Measurements from ENCODE around the gene EMCN. TPM values are rescaled to one million over a fixed set of nuclear protein-coding genes. Genes with fewer than 3 reads are reported as not detected.

Gene EMCN
- total and polyA plus RNA-seq, 4 donors, result 13.9 to 56.6 (median 16.0) TPM

GRCh38 chr4:100461807-100462605, 55.8 kb downstream of the EMCN start:
- Histone ChIP-seq H3K9me3 (ENCODE audit: control insufficient read depth, insufficient read depth, low read length) (no peaks in the 10 kb centered on the region), H3K4me3 (ENCODE audit: low read depth, low read length) (no peak overlapping the region), H3K4me1 (ENCODE audit: control insufficient read depth, insufficient read depth, low read length) (no peaks in the 10 kb centered on the region), H3K27me3 (ENCODE audit: control insufficient read depth, insufficient read depth, low read length) (no peaks in the 10 kb centered on the region), H3K27ac (ENCODE audit: low read depth, low read length) (no peak overlapping the region), H3K36me3 (ENCODE audit: control insufficient read depth, insufficient read depth, low read length) (no peaks in the 10 kb centered on the region)
- no peak for DNase-seq (ENCODE audit: low read depth in 4 of 6, low spot score in 6 of 6)
- 60% methylated on average over 1 of the region's 5 CpGs for WGBS (ENCODE audit: insufficient coverage)

- H3K27me3 ChIP-seq (ENCODE audit: control insufficient read depth, insufficient read depth, low read length), result no peaks in the 10 kb centered on the region
- H3K9me3 ChIP-seq (ENCODE audit: control insufficient read depth, insufficient read depth, low read length), result no peaks in the 10 kb centered on the region
- no peak overlapping the region for H3K27ac ChIP-seq (ENCODE audit: low read depth, low read length)
- no peaks in the 10 kb centered on the region for H3K4me1 ChIP-seq (ENCODE audit: control insufficient read depth, insufficient read depth, low read length)
- DNase-seq (ENCODE audit: low read depth in 4 of 6, low spot score in 6 of 6), result no peak
- H3K36me3 ChIP-seq (ENCODE audit: control insufficient read depth, insufficient read depth, low read length), result no peaks in the 10 kb centered on the region
- no peak overlapping the region for H3K4me3 ChIP-seq (ENCODE audit: low read depth, low read length)
- no CpG with 5 or more reads among the region's 2 CpGs for WGBS (ENCODE audit: insufficient coverage)
Measured at GRCh38 chr4:100450449-100450848, 67.4 kb downstream of the EMCN start.

GRCh38 chr4:100431416-100431815, 86.4 kb downstream of the EMCN start:
- Histone ChIP-seq H3K9me3 (ENCODE audit: control insufficient read depth, insufficient read depth, low read length) (no peaks in the 10 kb centered on the region), H3K4me1 (ENCODE audit: control insufficient read depth, insufficient read depth, low read length) (no peaks in the 10 kb centered on the region), H3K36me3 (ENCODE audit: control insufficient read depth, insufficient read depth, low read length) (no peaks in the 10 kb centered on the region), H3K27me3 (ENCODE audit: control insufficient read depth, insufficient read depth, low read length) (no peaks in the 10 kb centered on the region), H3K27ac (ENCODE audit: low read depth, low read length) (no peak overlapping the region), H3K4me3 (ENCODE audit: low read depth, low read length) (no peak overlapping the region)
- WGBS (ENCODE audit: insufficient coverage), result 58% methylated on average over 1 of the region's 1 CpG
- DNase-seq (ENCODE audit: low read depth in 4 of 6, low spot score in 6 of 6), result peak in 1 of 6 donors; percentile 4

GRCh38 chr4:100430451-100430850, 87.4 kb downstream of the EMCN start:
- no peak for DNase-seq (ENCODE audit: low read depth in 4 of 6, low spot score in 6 of 6)
- H3K36me3 ChIP-seq (ENCODE audit: control insufficient read depth, insufficient read depth, low read length), result no peaks in the 10 kb centered on the region
- H3K27ac ChIP-seq (ENCODE audit: low read depth, low read length), result no peak overlapping the region
- H3K9me3 ChIP-seq (ENCODE audit: control insufficient read depth, insufficient read depth, low read length), result no peaks in the 10 kb centered on the region
- H3K4me3 ChIP-seq (ENCODE audit: low read depth, low read length), result no peak overlapping the region
- no peaks in the 10 kb centered on the region for H3K4me1 ChIP-seq (ENCODE audit: control insufficient read depth, insufficient read depth, low read length)
- WGBS (ENCODE audit: insufficient coverage), result no CpG with 5 or more reads among the region's 5 CpGs
- H3K27me3 ChIP-seq (ENCODE audit: control insufficient read depth, insufficient read depth, low read length), result no peaks in the 10 kb centered on the region

GRCh38 chr4:100429616-100430015, 88.2 kb downstream of the EMCN start:
- Histone ChIP-seq H3K4me3 (ENCODE audit: low read depth, low read length) (no peak overlapping the region), H3K27me3 (ENCODE audit: control insufficient read depth, insufficient read depth, low read length) (no peaks in the 10 kb centered on the region), H3K36me3 (ENCODE audit: control insufficient read depth, insufficient read depth, low read length) (no peaks in the 10 kb centered on the region), H3K9me3 (ENCODE audit: control insufficient read depth, insufficient read depth, low read length) (no peaks in the 10 kb centered on the region), H3K4me1 (ENCODE audit: control insufficient read depth, insufficient read depth, low read length) (no peaks in the 10 kb centered on the region), H3K27ac (ENCODE audit: low read depth, low read length) (no peak overlapping the region)
- DNase-seq (ENCODE audit: low read depth in 4 of 6, low spot score in 6 of 6), result no peak
- no CpG with 5 or more reads among the region's 1 CpG for WGBS (ENCODE audit: insufficient coverage)

- Histone ChIP-seq H3K27me3 (ENCODE audit: control insufficient read depth, insufficient read depth, low read length) (no peaks in the 10 kb centered on the region), H3K9me3 (ENCODE audit: control insufficient read depth, insufficient read depth, low read length) (no peaks in the 10 kb centered on the region), H3K4me3 (ENCODE audit: low read depth, low read length) (no peak overlapping the region), H3K27ac (ENCODE audit: low read depth, low read length) (no peak overlapping the region), H3K4me1 (ENCODE audit: control insufficient read depth, insufficient read depth, low read length) (no peaks in the 10 kb centered on the region), H3K36me3 (ENCODE audit: control insufficient read depth, insufficient read depth, low read length) (no peaks in the 10 kb centered on the region)
- no peak for DNase-seq (ENCODE audit: low read depth in 4 of 6, low spot score in 6 of 6)
- 92% methylated on average over 2 of the region's 2 CpGs for WGBS (ENCODE audit: insufficient coverage)
Measured at GRCh38 chr4:100428051-100428450, 89.8 kb downstream of the EMCN start.

- Histone ChIP-seq H3K4me3 (ENCODE audit: low read depth, low read length) (no peak overlapping the region), H3K36me3 (ENCODE audit: control insufficient read depth, insufficient read depth, low read length) (no peaks in the 10 kb centered on the region)
Measured at GRCh38 chr4:100424376-100424775, 93.4 kb downstream of the EMCN start.

GRCh38 chr4:100422894-100423293, 94.9 kb downstream of the EMCN start:
- Histone ChIP-seq H3K9me3 (ENCODE audit: control insufficient read depth, insufficient read depth, low read length) (no peaks in the 10 kb centered on the region), H3K27me3 (ENCODE audit: control insufficient read depth, insufficient read depth, low read length) (no peaks in the 10 kb centered on the region), H3K4me1 (ENCODE audit: control insufficient read depth, insufficient read depth, low read length) (no peaks in the 10 kb centered on the region), H3K27ac (ENCODE audit: low read depth, low read length) (no peak overlapping the region), H3K36me3 (ENCODE audit: control insufficient read depth, insufficient read depth, low read length) (no peaks in the 10 kb centered on the region), H3K4me3 (ENCODE audit: low read depth, low read length) (no peak overlapping the region)
- peak in 2 of 6 donors; percentile 1 to 9 for DNase-seq (ENCODE audit: low read depth in 4 of 6, low spot score in 6 of 6)
- WGBS (ENCODE audit: insufficient coverage), result no CpG with 5 or more reads among the region's 1 CpG

More at GRCh38 chr4:100424376-100424775, 93.4 kb downstream of the EMCN start:
- Histone ChIP-seq H3K9me3 (ENCODE audit: control insufficient read depth, insufficient read depth, low read length) (no peaks in the 10 kb centered on the region), H3K27me3 (ENCODE audit: control insufficient read depth, insufficient read depth, low read length) (no peaks in the 10 kb centered on the region), H3K27ac (ENCODE audit: low read depth, low read length) (no peak overlapping the region), H3K4me1 (ENCODE audit: control insufficient read depth, insufficient read depth, low read length) (no peaks in the 10 kb centered on the region)
- 83% methylated on average over 2 of the region's 4 CpGs for WGBS (ENCODE audit: insufficient coverage)
- DNase-seq (ENCODE audit: low read depth in 4 of 6, low spot score in 6 of 6), result no peak

GRCh38 chr4:100421361-100421978, 96.4 kb downstream of the EMCN start:
- DNase-seq (ENCODE audit: low read depth in 4 of 6, low spot score in 6 of 6), result peak in 5 of 6 donors; percentile 22 to 91 (median 47)
- Histone ChIP-seq H3K36me3 (ENCODE audit: control insufficient read depth, insufficient read depth, low read length) (no peaks in the 10 kb centered on the region), H3K4me3 (ENCODE audit: low read depth, low read length) (no peak overlapping the region)

GRCh38 chr4:100420571-100420970, 97.3 kb downstream of the EMCN start:
- no peak overlapping the region for H3K4me3 ChIP-seq (ENCODE audit: low read depth, low read length)
- no CpG with 5 or more reads among the region's 2 CpGs for WGBS (ENCODE audit: insufficient coverage)
- no peaks in the 10 kb centered on the region for H3K27me3 ChIP-seq (ENCODE audit: control insufficient read depth, insufficient read depth, low read length)
- H3K36me3 ChIP-seq (ENCODE audit: control insufficient read depth, insufficient read depth, low read length), result no peaks in the 10 kb centered on the region
- H3K27ac ChIP-seq (ENCODE audit: low read depth, low read length), result no peak overlapping the region
- DNase-seq (ENCODE audit: low read depth in 4 of 6, low spot score in 6 of 6), result no peak
- no peaks in the 10 kb centered on the region for H3K9me3 ChIP-seq (ENCODE audit: control insufficient read depth, insufficient read depth, low read length)
- H3K4me1 ChIP-seq (ENCODE audit: control insufficient read depth, insufficient read depth, low read length), result no peaks in the 10 kb centered on the region

More at GRCh38 chr4:100421361-100421978, 96.4 kb downstream of the EMCN start:
- Histone ChIP-seq H3K9me3 (ENCODE audit: control insufficient read depth, insufficient read depth, low read length) (no peaks in the 10 kb centered on the region), H3K4me1 (ENCODE audit: control insufficient read depth, insufficient read depth, low read length) (no peaks in the 10 kb centered on the region), H3K27me3 (ENCODE audit: control insufficient read depth, insufficient read depth, low read length) (no peaks in the 10 kb centered on the region), H3K27ac (ENCODE audit: low read depth, low read length) (no peak overlapping the region)
- WGBS (ENCODE audit: insufficient coverage), result no CpG with 5 or more reads among the region's 3 CpGs
